ENCODE results near the gene PFDN5.

DNA sequence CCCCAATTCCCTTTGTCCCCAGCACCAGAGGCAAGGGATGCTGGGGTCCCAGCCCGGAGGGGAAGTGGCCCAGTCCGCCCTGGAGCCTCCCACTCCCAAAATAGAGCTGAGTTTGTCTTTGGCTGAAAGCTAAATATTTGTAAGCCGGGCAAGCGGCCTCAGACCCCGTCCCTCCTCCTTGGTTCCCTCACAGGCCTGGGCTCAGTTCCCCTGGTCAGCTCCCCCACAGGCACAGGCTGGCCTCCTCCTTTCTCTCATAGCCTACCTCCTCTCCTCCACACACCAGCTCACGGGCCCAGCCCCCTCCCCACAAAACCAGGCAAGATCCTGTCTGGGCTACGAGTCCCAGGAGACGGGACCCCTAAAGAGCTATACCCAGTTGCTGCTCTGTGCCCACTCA is 39.5 kb downstream of the PFDN5 start:
- TF ChIP-seq, protein P1, sequence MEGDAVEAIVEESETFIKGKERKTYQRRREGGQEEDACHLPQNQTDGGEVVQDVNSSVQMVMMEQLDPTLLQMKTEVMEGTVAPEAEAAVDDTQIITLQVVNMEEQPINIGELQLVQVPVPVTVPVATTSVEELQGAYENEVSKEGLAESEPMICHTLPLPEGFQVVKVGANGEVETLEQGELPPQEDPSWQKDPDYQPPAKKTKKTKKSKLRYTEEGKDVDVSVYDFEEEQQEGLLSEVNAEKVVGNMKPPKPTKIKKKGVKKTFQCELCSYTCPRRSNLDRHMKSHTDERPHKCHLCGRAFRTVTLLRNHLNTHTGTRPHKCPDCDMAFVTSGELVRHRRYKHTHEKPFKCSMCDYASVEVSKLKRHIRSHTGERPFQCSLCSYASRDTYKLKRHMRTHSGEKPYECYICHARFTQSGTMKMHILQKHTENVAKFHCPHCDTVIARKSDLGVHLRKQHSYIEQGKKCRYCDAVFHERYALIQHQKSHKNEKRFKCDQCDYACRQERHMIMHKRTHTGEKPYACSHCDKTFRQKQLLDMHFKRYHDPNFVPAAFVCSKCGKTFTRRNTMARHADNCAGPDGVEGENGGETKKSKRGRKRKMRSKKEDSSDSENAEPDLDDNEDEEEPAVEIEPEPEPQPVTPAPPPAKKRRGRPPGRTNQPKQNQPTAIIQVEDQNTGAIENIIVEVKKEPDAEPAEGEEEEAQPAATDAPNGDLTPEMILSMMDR (IDR thresholded peaks at IDR 0.05), result no peak
- TF ChIP-seq POLR2A (IDR thresholded peaks at IDR 0.05), result no peak
- TF ChIP-seq EP300 (IDR thresholded peaks at IDR 0.05), result no peak

All from tibial nerve (tissue), 4 donors.